HCT116 (cell line): ENCODE results near the gene PRDM2. TPM values are rescaled to one million over a fixed set of nuclear protein-coding genes. Genes with fewer than 3 reads are reported as not detected.

Experiments
- ATAC-seq: fragments of 200-7000 bp; cut with Tn5 transposase; 2 replicates; pipeline ENCODE4 v1.9.1; 2020; ENCODE audit warnings: mild to moderate bottlenecking, moderate library complexity
- BruUV-seq: library from RNA; stranded (reverse); fragments of 400-500 nt; replicated peaks from 2 replicates; lab custom pipeline; 2021; lab: Mats Ljungman, UMichigan
- CTCF ChIA-PET: fragments of 300-600 bp; sonication (Branson Sonifier 250); formaldehyde crosslinking; loops from one replicate; lab custom pipeline; 2021; ENCODE audit warnings: antibody characterized with exemption; lab: Charles Lee
- POLR2A ChIA-PET: fragments of 300-600, 350-600 bp; sonication (Branson Sonifier 250); formaldehyde crosslinking; loops from one replicate; lab custom pipeline; 2021; ENCODE audit warnings: antibody characterized with exemption; lab: Charles Lee
- RAD21 ChIA-PET, 2 experiments: fragments of 300-600 bp; sonication (Branson Sonifier 250); formaldehyde crosslinking; loops; one replicate each; lab custom pipeline; 2023; ENCODE audit warnings: low total read pairs in 2 of 2; ENCODE audit not compliant: uncharacterized antibody in 2 of 2, unreplicated experiment in 2 of 2, low non-redundant PET in 1 of 2; lab: Charles Lee
- DNase-seq: peaks from one replicate; pipeline ENCODE4 v3.0.0-alpha.2; 2010; ENCODE audit warnings: low read depth, low spot score
- H2AFZ ChIP-seq: fragments of 200-600 bp; shearing (Covaris generic), sonication (generic); 2 replicates; pipeline ENCODE4 v1.6.1; 2017; ENCODE audit warnings: low read depth, mixed run types, mixed read lengths, antibody characterized with exemption, low read length; ENCODE audit not compliant: poor library complexity, severe bottlenecking
- H3K27ac ChIP-seq: 2 replicates; pipeline ENCODE4 v1.5.1; 2012; ENCODE audit warnings: low read depth, low read length
- H3K27me3 ChIP-seq: fragments of 200-600 bp; sonication (generic); 2 replicates; pipeline ENCODE4 v1.6.1; 2016; ENCODE audit warnings: mixed run types, low read length, mixed read lengths; ENCODE audit not compliant: insufficient read depth
- H3K36me3 ChIP-seq, 2 experiments: fragments of 200-500 bp in 1 of 2; fragments of 200-600 bp in 1 of 2; sonication (Bioruptor generic) in 1 of 2; sonication (generic) in 1 of 2; 2 replicates each; pipeline versions ENCODE4 v1.5.1 to v1.6.1; 2014 to 2016; ENCODE audit warnings: low read length in 2 of 2, inconsistent platforms in 1 of 2, mixed read lengths in 1 of 2, mixed run types in 1 of 2; ENCODE audit not compliant: insufficient read depth in 2 of 2, control insufficient read depth in 1 of 2
- H3K4me1 ChIP-seq, 2 experiments: fragments of 200-600 bp in 1 of 2; sonication (generic) in 1 of 2; 2 replicates each; pipeline versions ENCODE4 v1.5.1 to v1.6.1; 2012 to 2017; ENCODE audit warnings: low read length in 2 of 2, inconsistent platforms in 1 of 2, mild to moderate bottlenecking in 1 of 2, mixed read lengths in 1 of 2, mixed run types in 1 of 2, moderate library complexity in 1 of 2; ENCODE audit not compliant: insufficient read depth in 2 of 2, control insufficient read depth in 1 of 2
- H3K4me2 ChIP-seq: fragments of 200-600 bp; sonication (generic); 2 replicates; pipeline ENCODE4 v1.6.1; 2017; ENCODE audit warnings: mixed run types, low read length, mixed read lengths
- H3K4me3 ChIP-seq, 2 experiments: fragments of 200-600 bp in 1 of 2; sonication (generic) in 1 of 2; replicated peaks in 1 of 2; 2 replicates each; pipeline ENCODE4 v1.5.1; 2011 to 2016; ENCODE audit warnings: low read length in 2 of 2, control low read depth in 1 of 2, low read depth in 1 of 2, mild to moderate bottlenecking in 1 of 2, mixed read lengths in 1 of 2, mixed run types in 1 of 2
- H3K79me2 ChIP-seq: fragments of 200-600 bp; sonication (generic); 2 replicates; pipeline ENCODE4 v1.6.1; 2017; ENCODE audit warnings: mild to moderate bottlenecking, mixed run types, low read length, moderate library complexity, mixed read lengths; ENCODE audit not compliant: insufficient read depth
- H3K9ac ChIP-seq: fragments of 200-600 bp; sonication (generic); 2 replicates; pipeline ENCODE4 v1.6.1; 2016; ENCODE audit warnings: low read length, mixed read lengths
- H3K9me2 ChIP-seq: fragments of 200-600 bp; sonication (generic), shearing (Covaris generic); 2 replicates; pipeline ENCODE4 v1.6.1; 2017; ENCODE audit warnings: mixed run types, mild to moderate bottlenecking, moderate library complexity; ENCODE audit not compliant: insufficient read depth
- H3K9me3 ChIP-seq, 2 experiments: fragments of 200-500 bp in 1 of 2; fragments of 200-600 bp in 1 of 2; sonication (Bioruptor generic) in 1 of 2; sonication (generic) in 1 of 2; 2 replicates each; pipeline ENCODE4 v1.6.1; 2014 to 2017; ENCODE audit warnings: low read length in 2 of 2, mixed read lengths in 2 of 2, inconsistent platforms in 1 of 2, low read depth in 1 of 2, mild to moderate bottlenecking in 1 of 2, mixed run types in 1 of 2, moderate library complexity in 1 of 2; ENCODE audit not compliant: control insufficient read depth in 1 of 2, insufficient read depth in 1 of 2
- H4K20me1 ChIP-seq: fragments of 200-600 bp; sonication (generic), shearing (Covaris generic); 2 replicates; pipeline ENCODE4 v1.6.1; 2017; ENCODE audit warnings: mixed run types, mild to moderate bottlenecking, moderate library complexity; ENCODE audit not compliant: insufficient read depth
- EZH2 ChIP-seq: fragments of 200-600 bp; sonication (generic); IDR thresholded peaks from 2 replicates; pipeline ENCODE4 v1.6.1; 2017; ENCODE audit warnings: antibody characterized with exemption, mixed run types
- RAD21 ChIP-seq: IDR thresholded peaks from 2 replicates; pipeline ENCODE4 v1.6.1; 2012; ENCODE audit warnings: low read depth, mild to moderate bottlenecking
- SP1 ChIP-seq: IDR thresholded peaks from 2 replicates; pipeline ENCODE4 v1.6.1; 2012; ENCODE audit warnings: low read depth
- TCF7L2 ChIP-seq: IDR thresholded peaks from 2 replicates; pipeline ENCODE4 v1.7.0; 2011; ENCODE audit warnings: borderline replicate concordance, inconsistent platforms; ENCODE audit not compliant: insufficient read depth, insufficient read length; ENCODE audit errors: extremely low read depth
- YY1 ChIP-seq: IDR thresholded peaks from 2 replicates; pipeline ENCODE4 v1.6.1; 2011; ENCODE audit warnings: low read length, low read depth, moderate library complexity, mild to moderate bottlenecking; ENCODE audit not compliant: insufficient replicate concordance; ENCODE audit errors: extremely low read depth
- ZNF274 ChIP-seq: fragments of 200-500 bp; sonication (Bioruptor generic); IDR thresholded peaks from 2 replicates; pipeline ENCODE4 v1.6.1; 2014; ENCODE audit warnings: mild to moderate bottlenecking, low read depth, low read length, inconsistent platforms
- intact Hi-C: fragments of 100-400 bp; cut with micrococcal nuclease; formaldehyde crosslinking; loops from 2 replicates; pipeline ENCODE4 v1.10.0; 2022
- total RNA-seq: library from RNA; stranded (reverse); gene quantifications from one replicate; pipeline ENCODE4 v1.2.1, GENCODE V29; 2021; ENCODE audit not compliant: unreplicated experiment
- TF ChIP-seq, protein P1 (sequence below): IDR thresholded peaks from 2 replicates; pipeline ENCODE4 v1.6.1; 2012; ENCODE audit warnings: low read depth
- TF ChIP-seq, protein P2 (sequence below): IDR thresholded peaks from 2 replicates; pipeline ENCODE4 v1.6.1; 2011; ENCODE audit warnings: mild to moderate bottlenecking, low read length, moderate library complexity; ENCODE audit not compliant: insufficient replicate concordance; ENCODE audit errors: extremely low read depth

Gene PRDM2
- total RNA-seq, 1 experiment from 2014 or later = 17.3 TPM

DNA sequence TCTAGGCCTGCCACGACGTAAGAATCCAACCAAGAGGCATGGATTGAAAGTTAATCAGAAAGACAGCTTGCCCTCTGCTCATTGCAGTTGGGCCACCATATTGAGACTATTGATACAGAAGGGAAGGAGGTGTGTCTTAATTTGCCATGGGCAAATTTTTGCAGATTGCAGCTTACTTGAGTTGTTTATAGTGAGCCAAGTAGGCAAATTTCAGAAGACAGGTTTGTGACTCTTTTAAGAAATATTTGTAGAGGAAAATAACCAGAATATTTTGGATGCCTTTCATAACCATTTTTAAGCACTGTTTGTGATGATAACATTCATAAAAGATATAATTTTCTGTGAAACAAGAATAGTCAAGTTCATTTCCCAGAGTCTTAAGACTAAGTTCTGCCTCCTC lies 74.1 kb downstream of the PRDM2 start:
- no TSS peak for BruUV-seq
- Histone ChIP-seq H3K79me2 (peaks cover 63% of the 10 kb centered on the region), H3K4me3 (no peak overlapping the region), H3K9me2 (no peaks in the 10 kb centered on the region), H4K20me1 (peaks cover 4% of the 10 kb centered on the region; the same call in 1 of the 2 replicates), H3K4me1 (no peaks in the 10 kb centered on the region), H3K9ac (no peak overlapping the region), H3K36me3 (peaks cover 11 to 20% of the 10 kb centered on the region in 2 experiments; a peak in 2 of 4 replicates), H3K27me3 (no peaks in the 10 kb centered on the region), H2AFZ (no peak overlapping the region), H3K27ac (no peak overlapping the region), H3K4me2 (no peak overlapping the region), H3K9me3 (no peaks in the 10 kb centered on the region)
- intact Hi-C loops = no loop called here
- ATAC-seq = no peak
- TF ChIP-seq YY1 = no peak
- no peak for TF ChIP-seq TCF7L2
- no peak for TF ChIP-seq EZH2
- TF ChIP-seq, protein P1, sequence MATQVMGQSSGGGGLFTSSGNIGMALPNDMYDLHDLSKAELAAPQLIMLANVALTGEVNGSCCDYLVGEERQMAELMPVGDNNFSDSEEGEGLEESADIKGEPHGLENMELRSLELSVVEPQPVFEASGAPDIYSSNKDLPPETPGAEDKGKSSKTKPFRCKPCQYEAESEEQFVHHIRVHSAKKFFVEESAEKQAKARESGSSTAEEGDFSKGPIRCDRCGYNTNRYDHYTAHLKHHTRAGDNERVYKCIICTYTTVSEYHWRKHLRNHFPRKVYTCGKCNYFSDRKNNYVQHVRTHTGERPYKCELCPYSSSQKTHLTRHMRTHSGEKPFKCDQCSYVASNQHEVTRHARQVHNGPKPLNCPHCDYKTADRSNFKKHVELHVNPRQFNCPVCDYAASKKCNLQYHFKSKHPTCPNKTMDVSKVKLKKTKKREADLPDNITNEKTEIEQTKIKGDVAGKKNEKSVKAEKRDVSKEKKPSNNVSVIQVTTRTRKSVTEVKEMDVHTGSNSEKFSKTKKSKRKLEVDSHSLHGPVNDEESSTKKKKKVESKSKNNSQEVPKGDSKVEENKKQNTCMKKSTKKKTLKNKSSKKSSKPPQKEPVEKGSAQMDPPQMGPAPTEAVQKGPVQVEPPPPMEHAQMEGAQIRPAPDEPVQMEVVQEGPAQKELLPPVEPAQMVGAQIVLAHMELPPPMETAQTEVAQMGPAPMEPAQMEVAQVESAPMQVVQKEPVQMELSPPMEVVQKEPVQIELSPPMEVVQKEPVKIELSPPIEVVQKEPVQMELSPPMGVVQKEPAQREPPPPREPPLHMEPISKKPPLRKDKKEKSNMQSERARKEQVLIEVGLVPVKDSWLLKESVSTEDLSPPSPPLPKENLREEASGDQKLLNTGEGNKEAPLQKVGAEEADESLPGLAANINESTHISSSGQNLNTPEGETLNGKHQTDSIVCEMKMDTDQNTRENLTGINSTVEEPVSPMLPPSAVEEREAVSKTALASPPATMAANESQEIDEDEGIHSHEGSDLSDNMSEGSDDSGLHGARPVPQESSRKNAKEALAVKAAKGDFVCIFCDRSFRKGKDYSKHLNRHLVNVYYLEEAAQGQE = no peak
- no peak for TF ChIP-seq SP1
- TF ChIP-seq, protein P2, sequence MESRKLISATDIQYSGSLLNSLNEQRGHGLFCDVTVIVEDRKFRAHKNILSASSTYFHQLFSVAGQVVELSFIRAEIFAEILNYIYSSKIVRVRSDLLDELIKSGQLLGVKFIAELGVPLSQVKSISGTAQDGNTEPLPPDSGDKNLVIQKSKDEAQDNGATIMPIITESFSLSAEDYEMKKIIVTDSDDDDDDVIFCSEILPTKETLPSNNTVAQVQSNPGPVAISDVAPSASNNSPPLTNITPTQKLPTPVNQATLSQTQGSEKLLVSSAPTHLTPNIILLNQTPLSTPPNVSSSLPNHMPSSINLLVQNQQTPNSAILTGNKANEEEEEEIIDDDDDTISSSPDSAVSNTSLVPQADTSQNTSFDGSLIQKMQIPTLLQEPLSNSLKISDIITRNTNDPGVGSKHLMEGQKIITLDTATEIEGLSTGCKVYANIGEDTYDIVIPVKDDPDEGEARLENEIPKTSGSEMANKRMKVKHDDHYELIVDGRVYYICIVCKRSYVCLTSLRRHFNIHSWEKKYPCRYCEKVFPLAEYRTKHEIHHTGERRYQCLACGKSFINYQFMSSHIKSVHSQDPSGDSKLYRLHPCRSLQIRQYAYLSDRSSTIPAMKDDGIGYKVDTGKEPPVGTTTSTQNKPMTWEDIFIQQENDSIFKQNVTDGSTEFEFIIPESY = no peak
- TF ChIP-seq RAD21 = no peak
- no peak for TF ChIP-seq ZNF274
- DNase-seq = no peak
- RAD21 ChIA-PET = no interaction called here
- CTCF ChIA-PET = no interaction called here
- POLR2A ChIA-PET = no interaction called here
